ENCODE results near the gene KCTD16. TPM values are rescaled to one million over a fixed set of nuclear protein-coding genes. Genes with fewer than 3 reads are reported as not detected.
A peak's percentile ranks its signal among the peaks of the same experiment; 100 is the strongest.

KCTD16 gene
- total and polyA plus RNA-seq, 2 experiments from 2014 or later, result 0.02 to 0.76 TPM

GRCh38 chr5:144122081-144122480 is 48.6 kb upstream of the KCTD16 start (continued):
- TF ChIP-seq CTCF (conservative IDR thresholded peaks at IDR 0.05; ENCODE audit: low read depth in 2 of 2) (no peak), NANOG (IDR thresholded peaks at IDR 0.05; ENCODE audit: borderline replicate concordance) (no peak), ZNF331 (CRISPR knock-in tag; IDR thresholded peaks at IDR 0.05; ENCODE audit: low read depth) (no peak), STAT1 (IDR thresholded peaks at IDR 0.05; ENCODE audit: unreplicated experiment) (no peak), ETS1 (IDR thresholded peaks at IDR 0.05) (no peak)

GRCh38 chr5:144122641-144123040 is 48.0 kb upstream of the KCTD16 start:
- ATAC-seq, result no peak
- no peaks in the 10 kb centered on the region for H3K79me2 ChIP-seq (replicated peaks; ENCODE audit: insufficient read depth)
- DNase-seq (ENCODE audit: low spot score), result no peak
- no peaks in the 10 kb centered on the region for H3F3A ChIP-seq (replicated peaks; ENCODE audit: low read depth)
- peaks cover 10% of the 10 kb centered on the region for H3K4me1 ChIP-seq (ENCODE audit: insufficient read depth)
- no peaks in the 10 kb centered on the region for H3K36me3 Mint-ChIP-seq (ENCODE audit: low read depth)
- peaks cover 2% of the 10 kb centered on the region for H3K27me3 Mint-ChIP-seq (ENCODE audit: insufficient read depth, low read depth, poor library complexity)
- H3K27ac Mint-ChIP-seq, result no peak overlapping the region
- no peaks in the 10 kb centered on the region for H4K20me1 ChIP-seq (replicated peaks; ENCODE audit: insufficient read depth)
- no peak overlapping the region for H3K4me3 ChIP-seq
- peak overlapping the region; percentile 59; the same call in 1 of the 2 replicates for H2AFZ ChIP-seq
- no peaks in the 10 kb centered on the region for H3K36me3 ChIP-seq (ENCODE audit: insufficient read depth)
- peaks cover 2% of the 10 kb centered on the region; the same call in 1 of the 3 replicates for H3K9me3 Mint-ChIP-seq
- H3K4me2 ChIP-seq, result no peak overlapping the region
- no peaks in the 10 kb centered on the region for H3K27me3 ChIP-seq (ENCODE audit: insufficient read depth)
- no peak overlapping the region for H3K27ac ChIP-seq (ENCODE audit: low read depth)
- peaks cover 15% of the 10 kb centered on the region; the same call in 2 of the 3 replicates for H3K4me1 Mint-ChIP-seq
- peaks cover 7% of the 10 kb centered on the region; the same call in 1 of the 2 replicates for H3K9me2 ChIP-seq (ENCODE audit: insufficient read depth)
- H3K4me3 Mint-ChIP-seq, result no peak overlapping the region
- TF ChIP-seq CREB1 (CRISPR knock-in tag; IDR thresholded peaks at IDR 0.05; ENCODE audit: low read depth) (no peak), ZNF331 (CRISPR knock-in tag; IDR thresholded peaks at IDR 0.05; ENCODE audit: low read depth) (no peak), REST (IDR thresholded peaks at IDR 0.05; ENCODE audit: unreplicated experiment) (no peak), NANOG (IDR thresholded peaks at IDR 0.05; ENCODE audit: borderline replicate concordance) (no peak), JUNB (IDR thresholded peaks at IDR 0.05; ENCODE audit: unreplicated experiment) (no peak), CTCF (conservative IDR thresholded peaks at IDR 0.05; ENCODE audit: low read depth in 2 of 2) (no peak), EZH2phosphoT487 (IDR thresholded peaks at IDR 0.05; ENCODE audit: unreplicated experiment) (no peak)
